Inferior parietal cortex (tissue), 1 donor: ENCODE results near the gene ZNF892.

ENCODE experiments used
- DNase-seq: peaks from one replicate; pipeline ENCODE4 v3.0.0-alpha.2; 2016; ENCODE audit errors: extremely low spot score

Gene ZNF892

DNA sequence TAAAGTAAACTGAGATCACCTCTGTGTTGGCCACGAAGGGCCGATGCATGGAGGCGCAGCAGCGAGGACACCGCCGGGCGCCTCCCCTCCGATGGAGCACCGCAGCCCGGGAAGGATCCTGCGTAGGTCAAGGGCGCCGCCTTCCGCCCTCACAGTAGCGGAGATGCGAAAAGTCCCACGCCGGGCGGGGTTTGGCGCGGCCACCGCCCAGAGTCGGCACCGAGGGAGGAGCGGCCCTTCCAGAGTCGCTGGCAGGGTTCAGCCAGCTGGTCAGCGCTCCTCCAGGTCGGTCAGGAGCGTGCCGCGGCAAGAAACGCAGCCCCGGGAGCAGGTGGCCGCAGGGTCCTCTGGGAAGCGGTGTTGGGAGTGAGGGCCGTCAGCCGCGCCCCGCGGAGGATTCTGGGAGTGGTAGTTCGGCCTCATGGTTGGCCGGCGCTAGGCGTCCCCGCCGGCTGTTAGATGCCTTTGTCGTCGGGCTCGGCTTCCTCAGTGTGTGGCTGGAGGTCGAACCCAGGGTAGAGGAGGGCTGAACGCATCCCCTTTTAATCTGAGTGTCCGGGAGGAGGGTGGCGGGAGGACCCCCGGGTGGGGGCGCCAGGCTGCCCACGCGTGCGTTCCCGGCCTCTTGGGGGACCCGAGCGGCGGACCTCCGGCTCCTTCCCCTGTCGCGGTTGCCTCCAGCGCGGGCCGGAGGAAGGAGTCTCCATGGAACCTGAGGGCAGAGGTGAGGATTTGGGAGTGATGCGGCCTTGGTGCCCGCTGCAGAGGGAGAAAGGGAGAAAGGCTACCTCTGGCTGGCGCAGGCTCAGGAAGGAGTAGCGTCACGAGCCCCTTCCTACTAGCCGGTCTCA lies at the start of gene ZNF892:
Gene ZNF892 (plus strand): TSS at position 411 of the 851 bp plus-strand sequence. CDS start 295 bp downstream, at position 706.
- DNase-seq, result peak; percentile 91

- no peak for DNase-seq
These were observed 48.9 kb upstream of the ZNF892 start for GRCh38 chr2:95158441-95158840.

GRCh38 chr2:95158891-95159619 lies 48.3 kb upstream of the ZNF892 start:
- DNase-seq, result peak; percentile 32

DNA sequence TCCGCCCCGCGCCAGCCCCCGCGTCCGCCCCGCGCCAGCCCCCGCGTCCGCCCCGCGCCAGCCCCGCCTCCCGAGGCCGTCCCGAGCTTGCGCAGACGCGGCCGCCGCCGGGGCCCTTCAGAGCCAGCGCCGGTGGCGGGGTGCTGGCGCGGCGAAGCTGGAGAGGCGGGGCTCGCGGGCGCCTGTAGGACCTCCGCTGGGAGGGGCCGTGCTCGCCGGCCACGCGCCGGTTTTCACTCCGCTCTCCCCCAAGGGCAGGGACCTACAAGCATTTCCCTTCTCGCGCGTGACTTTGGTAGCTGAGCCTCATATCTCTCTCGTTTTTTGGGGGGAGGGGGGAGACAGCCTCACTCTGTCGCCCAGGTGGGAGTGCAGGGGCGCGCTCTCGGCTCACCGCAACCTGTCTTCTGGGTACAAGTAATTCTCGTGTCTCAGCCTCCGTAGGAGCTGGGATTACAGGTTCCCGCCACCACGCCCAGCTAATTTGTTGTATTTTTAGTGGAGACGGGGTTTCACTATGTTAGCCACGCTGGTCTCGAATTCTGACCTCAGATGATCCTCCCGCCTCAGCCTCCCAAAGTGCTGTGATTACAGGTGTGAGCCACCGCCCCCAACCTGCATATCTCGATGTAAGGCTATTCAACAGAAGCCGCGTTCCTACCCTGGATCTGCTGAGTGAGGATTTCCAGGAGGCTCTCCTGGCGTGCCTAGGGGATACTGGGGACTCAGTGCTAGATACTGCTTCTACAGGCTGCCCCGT lies 47.5 kb upstream of the ZNF892 start, which contains the start of gene ZNF514:
Gene ZNF514 (minus strand): TSS at position 159 of the 760 bp plus-strand sequence. CDS start 6,595 bp downstream, outside the sequence.
- peak; percentile 73 for DNase-seq

GRCh38 chr2:95165030-95165370 lies 42.3 kb upstream of the ZNF892 start:
- DNase-seq, result no peak

DNA sequence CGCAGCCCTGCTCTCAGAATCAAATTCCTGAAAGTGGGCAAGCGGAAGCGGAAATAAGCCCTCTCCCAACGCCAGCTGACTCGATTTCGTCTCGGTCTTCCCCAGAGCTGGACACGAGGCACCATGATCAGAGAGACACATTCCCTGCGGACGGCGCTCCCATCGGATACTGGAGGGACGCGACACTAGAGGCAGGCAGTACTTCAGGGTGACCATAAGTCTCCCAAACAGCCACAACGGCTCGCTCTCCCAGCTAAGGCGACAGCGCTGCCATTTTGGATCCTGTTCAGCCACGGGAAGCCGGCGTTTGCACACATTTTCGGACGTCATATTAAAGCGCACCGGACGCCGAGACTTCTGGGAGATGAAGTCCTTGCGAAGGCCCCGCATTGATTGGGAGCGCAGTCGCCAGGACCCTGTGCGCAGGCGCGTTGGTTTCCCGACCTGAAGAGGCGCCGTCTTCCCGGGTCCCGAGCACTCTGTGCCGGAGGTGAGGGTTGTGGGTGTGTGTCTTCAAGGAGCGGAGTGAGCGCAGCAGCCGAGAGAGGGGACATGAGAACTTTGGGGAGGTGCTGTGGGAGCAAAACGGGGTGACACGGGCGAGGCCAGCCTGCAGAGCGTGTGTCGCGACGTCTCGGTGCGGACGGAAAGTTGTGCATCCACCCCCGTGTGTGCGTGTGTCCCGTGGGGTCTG lies 41.8 kb upstream of the ZNF892 start, which contains the start of gene ZNF2:
Gene ZNF2 (plus strand): TSS at position 439 of the 694 bp plus-strand sequence. CDS start 10,418 bp downstream, outside the sequence.
- peak; percentile 100 for DNase-seq

DNA sequence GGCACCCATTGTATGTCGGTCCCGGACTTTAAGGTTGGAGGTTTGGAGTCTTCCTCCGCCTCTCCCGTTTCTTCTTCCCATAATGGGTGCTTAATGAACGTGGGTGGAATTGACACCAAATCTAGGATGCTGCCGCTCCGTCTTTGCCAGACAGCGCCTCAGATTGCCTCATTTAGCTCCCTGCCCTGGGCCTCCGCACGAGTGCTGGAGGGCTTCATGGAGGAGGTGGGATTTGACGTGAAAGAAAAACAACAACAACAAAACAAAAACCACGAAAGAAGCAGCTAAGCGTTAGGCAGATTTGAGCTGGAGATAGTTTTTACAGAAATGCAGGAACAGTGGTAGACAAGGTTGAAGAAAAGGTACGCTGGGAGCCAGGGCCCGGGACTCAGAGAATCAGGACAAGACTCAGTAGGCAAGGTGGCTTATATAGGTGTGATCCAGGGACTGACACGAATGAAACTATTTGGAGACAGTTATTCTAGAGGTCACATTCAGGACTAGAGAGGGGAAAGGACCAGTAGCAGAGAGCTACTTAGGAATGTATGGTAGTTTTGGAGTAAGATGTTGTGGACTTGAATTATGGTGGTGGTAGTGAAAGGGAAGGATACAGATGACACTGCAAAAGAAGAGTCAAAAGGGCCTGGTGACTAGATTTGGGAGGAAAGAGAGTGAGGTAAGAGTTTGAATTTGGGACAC lies 41.1 kb upstream of the ZNF892 start:
- no peak for DNase-seq

DNA sequence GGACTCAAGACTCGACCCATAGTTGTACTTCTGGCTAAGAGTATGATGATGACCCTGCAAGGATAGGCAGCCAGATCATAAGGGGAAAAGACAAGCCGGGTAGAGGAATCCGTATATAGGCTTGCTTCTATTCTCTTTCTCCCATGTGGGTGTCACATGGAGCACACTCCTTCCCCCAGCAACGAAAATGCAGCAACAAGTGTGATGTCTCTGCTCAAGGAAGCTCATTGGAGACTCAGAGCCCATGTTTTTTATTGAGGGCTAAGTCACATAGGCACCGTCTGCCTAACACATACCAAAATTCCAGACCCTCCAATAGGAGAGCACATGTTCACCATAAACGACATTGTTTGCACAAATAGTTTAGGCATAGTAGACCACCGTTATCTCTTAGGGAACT lies 35.4 kb upstream of the ZNF892 start:
- DNase-seq, result no peak

- DNase-seq, result no peak
These were observed 33.2 kb upstream of the ZNF892 start for GRCh38 chr2:95174031-95174542.

- no peak for DNase-seq
These were observed 27.9 kb upstream of the ZNF892 start for GRCh38 chr2:95179451-95179850.

GRCh38 chr2:95181774-95182173 lies 25.5 kb upstream of the ZNF892 start:
- DNase-seq, result no peak

GRCh38 chr2:95185197-95185596 lies 22.1 kb upstream of the ZNF892 start:
- peak; percentile 29 for DNase-seq

- DNase-seq, result no peak
These were observed 21.3 kb upstream of the ZNF892 start for GRCh38 chr2:95185973-95186372.

DNA sequence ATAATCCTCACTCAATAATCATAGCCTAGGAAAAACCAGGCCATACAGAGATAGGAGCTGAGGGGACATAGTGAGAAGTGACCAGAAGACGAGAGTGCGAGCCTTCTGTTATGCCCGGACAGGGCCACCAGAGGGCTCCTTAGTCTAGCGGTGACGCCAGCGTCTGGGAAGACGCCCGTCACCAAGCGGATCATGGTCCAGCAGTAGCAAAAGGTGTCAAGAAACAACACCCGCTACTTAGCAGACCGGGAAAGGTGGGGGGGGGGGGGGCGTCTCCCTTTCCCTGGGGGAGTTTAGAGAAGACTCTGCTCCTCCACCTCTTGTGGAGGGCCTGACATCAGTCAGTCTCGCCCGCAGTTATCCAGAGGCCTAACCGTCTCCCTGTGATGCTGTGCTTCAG lies 14.4 kb upstream of the ZNF892 start:
- DNase-seq, result peak; percentile 52

DNA sequence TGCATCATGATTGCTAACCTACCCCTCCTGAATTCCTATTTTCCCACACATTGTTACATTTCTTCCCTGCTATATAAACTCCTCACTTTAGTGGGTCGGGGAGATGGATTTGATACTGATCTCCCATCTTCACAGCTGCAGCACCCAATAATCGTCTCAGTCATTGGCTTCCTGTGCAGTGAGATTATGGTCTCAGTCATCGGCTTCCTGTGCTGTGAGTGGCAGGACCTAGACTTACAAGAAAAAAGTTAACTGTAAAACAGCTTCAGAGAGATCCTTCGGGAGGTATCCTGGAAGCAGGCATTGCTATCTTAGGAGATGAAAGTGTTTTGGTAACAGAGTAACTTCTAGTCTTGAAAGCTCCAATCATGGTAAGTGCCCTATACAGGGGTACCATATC lies 3.4 kb upstream of the ZNF892 start:
- no peak for DNase-seq

DNA sequence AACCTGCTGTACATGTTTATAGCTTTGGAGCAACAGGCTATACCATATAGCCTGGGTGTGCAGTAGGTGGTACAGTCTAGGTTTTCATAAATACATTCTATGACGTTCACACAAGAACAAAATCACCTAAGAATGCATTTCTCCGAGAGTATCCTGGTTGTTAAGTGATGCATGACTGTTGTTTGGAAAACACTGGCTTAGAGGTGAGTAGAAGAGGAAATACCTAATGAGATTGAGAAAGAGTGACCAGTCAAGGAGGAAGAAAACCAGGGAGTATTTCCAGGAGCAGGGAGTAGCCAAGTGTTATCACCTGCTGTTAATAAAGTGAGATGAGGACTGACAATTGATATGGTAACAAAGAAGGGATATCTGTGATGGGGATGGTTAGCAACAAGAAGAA lies 2.9 kb upstream of the ZNF892 start:
- DNase-seq, result no peak

GRCh38 chr2:95206096-95206495 lies 1.2 kb upstream of the ZNF892 start:
- no peak for DNase-seq

GRCh38 chr2:95208106-95208505 lies 785 bp downstream of the ZNF892 start:
- DNase-seq, result no peak

DNA sequence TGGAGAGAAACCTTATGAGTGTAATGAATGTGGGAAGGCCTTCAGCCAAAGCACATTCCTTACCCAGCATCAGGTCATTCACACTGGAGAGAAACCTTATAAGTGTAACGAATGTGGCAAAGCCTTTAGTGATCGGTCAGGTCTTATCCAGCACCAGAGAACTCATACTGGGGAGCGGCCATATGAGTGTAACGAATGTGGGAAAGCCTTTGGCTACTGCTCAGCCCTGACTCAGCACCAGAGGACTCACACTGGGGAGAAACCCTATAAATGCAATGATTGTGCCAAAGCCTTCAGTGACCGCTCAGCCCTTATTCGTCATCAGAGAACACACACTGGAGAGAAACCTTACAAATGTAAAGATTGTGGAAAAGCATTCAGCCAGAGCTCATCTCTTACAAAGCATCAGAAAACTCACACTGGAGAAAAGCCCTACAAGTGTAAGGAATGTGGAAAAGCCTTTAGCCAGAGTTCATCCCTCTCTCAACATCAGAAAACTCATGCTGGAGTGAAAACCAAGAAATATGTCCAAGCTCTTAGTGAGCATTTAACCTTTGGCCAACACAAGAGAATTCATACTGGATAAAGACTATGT lies 7.8 kb downstream of the ZNF892 start:
- no peak for DNase-seq

DNA sequence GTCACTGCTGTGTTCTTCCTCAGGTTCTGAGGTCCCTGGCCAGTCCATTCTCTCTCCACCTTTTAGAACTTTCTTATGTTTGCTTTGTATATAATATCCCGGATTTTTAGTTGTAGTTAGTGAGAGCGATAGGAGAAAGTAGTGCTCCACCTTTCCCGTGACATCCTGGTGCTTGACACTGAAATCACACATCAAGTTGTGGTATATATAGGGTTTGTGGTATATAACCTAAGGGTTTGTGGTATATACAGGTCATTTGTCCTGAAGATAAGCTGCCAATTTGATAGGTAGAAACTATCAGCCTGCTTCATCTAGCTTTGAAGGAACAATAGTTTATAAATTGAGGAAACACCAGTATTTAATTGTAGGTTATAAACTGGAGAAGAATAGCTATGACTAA lies 13.1 kb downstream of the ZNF892 start:
- no peak for DNase-seq
